Lower lobe of right lung (tissue), 2 donors: ENCODE measurements around the gene FAM98A. TPM values are rescaled to one million over a fixed set of nuclear protein-coding genes. Genes with fewer than 3 reads are reported as not detected.

ENCODE experiments used
- ATAC-seq, 2 donors: fragments of 200-7000 bp; cut with Tn5 transposase; one replicate each; pipeline ENCODE4 v1.9.1; 2020 to 2022; ENCODE audit warnings: mild to moderate bottlenecking in 2 of 2, moderate library complexity in 2 of 2
- DNase-seq: peaks from one replicate; pipeline ENCODE4 v3.0.0-alpha.2; 2020
- H3K27ac ChIP-seq: fragments of 200-600 bp; one replicate; pipeline ENCODE4 v1.8.0; 2022
- H3K27me3 ChIP-seq: fragments of 200-600 bp; one replicate; pipeline ENCODE4 v1.8.0; 2022; ENCODE audit warnings: low read depth
- H3K36me3 ChIP-seq: fragments of 200-600 bp; one replicate; pipeline ENCODE4 v1.8.0; 2022; ENCODE audit warnings: mild to moderate bottlenecking
- H3K4me1 ChIP-seq: fragments of 200-600 bp; one replicate; pipeline ENCODE4 v1.8.0; 2022
- H3K4me3 ChIP-seq: fragments of 200-600 bp; one replicate; pipeline ENCODE4 v1.8.0; 2022; ENCODE audit warnings: mild to moderate bottlenecking
- H3K9me3 ChIP-seq: fragments of 200-600 bp; one replicate; pipeline ENCODE4 v1.8.0; 2022
- intact Hi-C: fragments of 100-400 bp; cut with DNase I; formaldehyde crosslinking; loops from one replicate; pipeline ENCODE4 v1.11.0; 2022
- total RNA-seq: library from RNA; stranded (reverse); fragmentation: NEBNext Ultra II Directional; extraction: Animal tissue kit (Norgen Biotek cat#: 25700); gene quantifications from one replicate; pipeline ENCODE4 v1.2.1, GENCODE V29; 2021
- TF ChIP-seq, protein P1 (sequence below): fragments of 200-600 bp; IDR thresholded peaks from one replicate; pipeline ENCODE4 v1.8.0; 2022; ENCODE audit warnings: antibody characterized with exemption, mild to moderate bottlenecking
- donor health status: DM: no; HTN: yes; CAD: no; lungs with severe emphysema.

The FAM98A gene
- total RNA-seq, 1 donor from 2014 or later = 40.4 TPM

DNA sequence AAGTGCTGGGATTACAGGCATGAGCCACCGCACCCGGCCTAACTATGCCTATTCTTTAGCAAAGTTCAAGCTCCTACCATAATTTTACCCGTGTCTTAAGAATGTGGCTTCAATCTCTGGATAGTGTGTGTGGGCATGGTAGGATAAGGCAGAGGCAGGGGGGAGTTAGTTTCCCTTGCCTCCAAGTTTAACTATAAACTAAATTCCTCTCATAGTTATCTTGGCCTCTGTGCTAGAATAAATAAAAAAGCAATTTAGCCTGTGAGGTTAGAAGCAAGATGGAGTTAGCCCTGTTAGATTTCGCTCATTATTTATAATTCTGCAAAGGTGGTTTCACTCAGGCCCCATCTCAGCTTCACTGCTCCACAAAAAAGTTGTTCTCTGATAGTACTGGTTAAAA is 7.0 kb upstream of the FAM98A start:
- Histone ChIP-seq H3K36me3 (no peaks in the 10 kb centered on the region), H3K4me1 (no peaks in the 10 kb centered on the region), H3K27me3 (no peaks in the 10 kb centered on the region), H3K4me3 (no peak overlapping the region), H3K27ac (no peak overlapping the region), H3K9me3 (no peaks in the 10 kb centered on the region)
- no peak for DNase-seq
- ATAC-seq = no peak
- intact Hi-C loops = no loop called here
- TF ChIP-seq, protein P1, sequence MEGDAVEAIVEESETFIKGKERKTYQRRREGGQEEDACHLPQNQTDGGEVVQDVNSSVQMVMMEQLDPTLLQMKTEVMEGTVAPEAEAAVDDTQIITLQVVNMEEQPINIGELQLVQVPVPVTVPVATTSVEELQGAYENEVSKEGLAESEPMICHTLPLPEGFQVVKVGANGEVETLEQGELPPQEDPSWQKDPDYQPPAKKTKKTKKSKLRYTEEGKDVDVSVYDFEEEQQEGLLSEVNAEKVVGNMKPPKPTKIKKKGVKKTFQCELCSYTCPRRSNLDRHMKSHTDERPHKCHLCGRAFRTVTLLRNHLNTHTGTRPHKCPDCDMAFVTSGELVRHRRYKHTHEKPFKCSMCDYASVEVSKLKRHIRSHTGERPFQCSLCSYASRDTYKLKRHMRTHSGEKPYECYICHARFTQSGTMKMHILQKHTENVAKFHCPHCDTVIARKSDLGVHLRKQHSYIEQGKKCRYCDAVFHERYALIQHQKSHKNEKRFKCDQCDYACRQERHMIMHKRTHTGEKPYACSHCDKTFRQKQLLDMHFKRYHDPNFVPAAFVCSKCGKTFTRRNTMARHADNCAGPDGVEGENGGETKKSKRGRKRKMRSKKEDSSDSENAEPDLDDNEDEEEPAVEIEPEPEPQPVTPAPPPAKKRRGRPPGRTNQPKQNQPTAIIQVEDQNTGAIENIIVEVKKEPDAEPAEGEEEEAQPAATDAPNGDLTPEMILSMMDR = no peak

DNA sequence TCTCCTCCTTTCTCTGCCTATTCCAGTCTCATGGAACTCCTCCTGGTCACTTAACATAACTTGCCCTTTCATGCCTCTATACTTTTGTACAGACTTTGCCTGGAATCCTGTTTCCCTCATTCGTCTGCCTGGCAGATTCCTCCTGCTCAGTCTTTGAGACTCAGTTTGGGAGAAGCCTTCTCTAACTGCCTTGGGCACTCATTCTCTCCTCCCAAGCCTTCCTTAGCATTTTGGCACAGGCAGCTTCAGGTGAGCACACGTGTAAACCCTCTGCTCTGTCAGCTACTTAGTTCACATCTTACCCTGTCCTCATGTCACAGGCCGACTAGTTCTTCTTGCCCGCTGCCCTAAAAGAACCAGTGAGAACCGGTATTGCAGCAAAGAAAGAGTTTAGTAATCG is 6.0 kb upstream of the FAM98A start:
- no peak for DNase-seq
- Histone ChIP-seq H3K27me3 (no peaks in the 10 kb centered on the region), H3K4me3 (no peak overlapping the region), H3K4me1 (peaks cover 1% of the 10 kb centered on the region), H3K27ac (no peak overlapping the region), H3K9me3 (no peaks in the 10 kb centered on the region), H3K36me3 (no peaks in the 10 kb centered on the region)
- TF ChIP-seq, protein P1 = no peak
- intact Hi-C loops = no loop called here
- no peak for ATAC-seq

DNA sequence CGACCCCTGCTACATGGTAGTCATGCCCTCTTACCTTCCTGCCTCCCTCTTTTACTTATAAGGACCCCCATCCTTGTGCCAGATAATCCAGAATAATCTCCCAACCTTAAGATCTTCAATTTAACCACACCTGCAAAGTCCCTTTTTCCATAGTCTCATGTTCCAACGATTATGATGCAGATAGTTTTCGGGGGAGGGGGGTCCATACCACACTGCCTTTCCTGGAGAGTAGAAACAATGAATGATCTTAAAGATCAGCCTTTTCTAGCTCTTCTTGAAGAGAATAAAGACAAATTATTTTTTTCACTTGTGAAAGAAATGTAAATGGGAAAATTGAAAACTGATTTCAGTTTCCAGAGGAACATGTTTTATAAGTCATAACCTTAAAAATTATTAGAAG is 4.3 kb upstream of the FAM98A start:
- Histone ChIP-seq H3K4me3 (no peak overlapping the region), H3K4me1 (peaks cover 6% of the 10 kb centered on the region), H3K27ac (no peak overlapping the region), H3K27me3 (no peaks in the 10 kb centered on the region), H3K9me3 (no peaks in the 10 kb centered on the region), H3K36me3 (no peaks in the 10 kb centered on the region)
- ATAC-seq (no peak), DNase-seq (no peak)
- TF ChIP-seq, protein P1 = no peak
- intact Hi-C loops = no loop called here

DNA sequence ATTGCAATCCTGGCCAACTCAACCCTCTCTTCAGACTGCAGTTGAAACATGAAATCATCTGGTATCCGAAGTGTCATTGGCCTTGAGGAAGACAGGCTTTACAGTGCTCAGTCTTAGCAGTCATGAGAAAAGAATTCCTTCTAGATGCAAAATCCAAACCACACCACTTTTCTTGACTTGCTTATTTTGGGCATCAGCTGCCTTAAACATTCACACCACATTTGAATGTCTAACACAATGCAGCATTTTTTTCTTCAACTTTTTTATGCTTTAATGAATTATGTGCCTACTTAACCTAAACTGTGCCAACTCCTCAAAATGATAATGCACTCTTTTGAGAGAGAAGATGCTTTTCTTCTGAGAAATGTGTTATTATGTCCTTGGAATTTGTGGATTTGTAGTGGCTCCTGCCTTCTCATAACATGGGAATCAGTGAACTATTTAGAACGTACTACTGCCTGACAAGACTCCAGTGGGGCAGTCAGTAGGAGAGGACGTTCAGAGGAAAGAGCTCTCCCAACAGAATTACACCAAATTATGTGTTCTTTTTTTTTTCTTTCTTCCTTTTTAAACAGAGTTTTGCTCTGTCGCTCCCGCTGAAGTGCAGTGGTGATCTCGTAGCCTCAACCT is 3.2 kb upstream of the FAM98A start:
- intact Hi-C loops = no loop called here
- no peak overlapping the region for H3K4me3 ChIP-seq
- no peak for ATAC-seq
- no peaks in the 10 kb centered on the region for H3K9me3 ChIP-seq
- no peak for DNase-seq
- H3K27ac ChIP-seq = no peak overlapping the region
- no peaks in the 10 kb centered on the region for H3K27me3 ChIP-seq
- TF ChIP-seq, protein P1 = no peak
- H3K4me1 ChIP-seq = peaks cover 17% of the 10 kb centered on the region
- no peaks in the 10 kb centered on the region for H3K36me3 ChIP-seq

DNA sequence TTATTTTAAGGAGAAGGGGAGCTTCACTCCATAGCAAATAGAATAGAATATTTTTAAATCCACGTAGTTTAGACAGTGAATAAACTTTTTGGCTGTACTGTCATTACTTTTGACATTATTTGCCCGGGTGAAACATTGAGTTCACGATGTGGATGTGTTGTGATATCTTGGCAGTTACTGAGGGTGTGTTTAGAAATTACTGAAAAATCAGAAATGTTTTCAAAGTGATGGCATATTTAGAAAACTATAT is 769 bp upstream of the FAM98A start:
- TF ChIP-seq, protein P1 = no peak

More for the DNA sequence above, 769 bp upstream of the FAM98A start:
- Histone ChIP-seq H3K4me1 (peaks cover 25% of the 10 kb centered on the region), H3K27ac (peak overlapping the region; percentile 84), H3K4me3 (peak overlapping the region; percentile 93), H3K9me3 (no peaks in the 10 kb centered on the region), H3K36me3 (peaks cover 6% of the 10 kb centered on the region), H3K27me3 (no peaks in the 10 kb centered on the region)
- intact Hi-C loops = no loop called here
- no peak for DNase-seq
- ATAC-seq = no peak
